Measurements from ENCODE around the gene VAV2. TPM values are rescaled to one million over a fixed set of nuclear protein-coding genes. Genes with fewer than 3 reads are reported as not detected.

The VAV2 gene
- polyA plus RNA-seq, 2 of the 4 experiments (the other 2 are of a cell fraction) = 9.8 to 21.4 TPM

DNA sequence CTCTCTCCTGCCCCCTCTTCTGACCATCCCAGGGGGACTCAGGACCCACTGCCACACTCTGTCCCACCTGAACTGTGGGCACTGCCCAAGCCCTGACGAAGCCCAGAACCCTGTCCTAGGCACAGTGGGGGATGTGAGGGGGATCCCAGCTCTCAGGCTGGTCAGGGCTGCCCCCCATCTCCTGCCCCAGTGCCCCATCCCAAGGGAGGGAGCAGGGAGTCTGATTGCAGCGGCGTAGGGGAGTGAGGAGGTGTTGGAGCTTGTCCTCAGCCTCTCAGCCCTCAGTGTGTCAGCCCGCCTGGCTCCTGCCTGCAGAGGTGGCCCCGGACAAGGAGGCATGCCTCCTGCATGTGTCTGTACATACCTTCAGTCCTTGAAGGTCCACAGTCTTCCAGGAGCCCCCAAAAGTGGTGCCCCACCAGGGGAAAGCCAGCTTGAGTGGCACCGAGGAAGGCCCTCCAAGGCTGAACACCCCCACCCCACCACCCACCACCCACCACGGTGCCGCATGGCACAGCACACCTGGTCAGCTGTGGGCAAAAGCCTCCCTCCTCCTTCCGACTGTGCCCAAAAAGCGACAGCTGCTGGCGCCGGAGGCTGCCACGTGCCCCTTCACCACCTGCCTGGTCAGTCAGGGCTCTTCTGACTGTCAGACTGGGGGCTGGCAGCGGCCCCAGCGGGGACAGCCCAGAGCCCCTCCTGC is 254.9 kb downstream of the VAV2 start:
- no peak overlapping the region for H3K4me3 ChIP-seq
- DNase-seq (ENCODE audit: low read depth in 1 of 2, low spot score in 1 of 2) (no peak), ATAC-seq (no peak), FAIRE-seq (no peak)
- no peaks in the 10 kb centered on the region for H3K9me3 ChIP-seq
- ChIA-PET CTCF (interaction anchor here (2.0 to 4.2 kb wide), 2 partner anchors 10 to 13 kb away, joined by 4 to 21 read pairs; no protein-coding TSS in a partner anchor), POLR2A (no interaction called here)
- no peak overlapping the region for H3K4me2 ChIP-seq
- no peaks in the 10 kb centered on the region; the same call in 2 of the 3 replicates for H3K4me1 ChIP-seq
- WGBS (ENCODE audit: missing lambda C conversion rate) = 70% methylated on average over 11 of the region's 15 CpGs
- H3K27ac ChIP-seq = no peak overlapping the region
- no peak for TF ChIP-seq RAD21 (conservative IDR thresholded peaks at IDR 0.05 in 1 of 2, IDR thresholded peaks at IDR 0.05 in 1 of 2)
- no peak for TF ChIP-seq EHMT2 (IDR thresholded peaks at IDR 0.05; ENCODE audit: low read depth)
- TF ChIP-seq HOXB13 (CRISPR knock-in tag; IDR thresholded peaks at IDR 0.05; ENCODE audit: low read depth) = no peak
- no peak for TF ChIP-seq ESRRA (IDR thresholded peaks at IDR 0.05; ENCODE audit: borderline replicate concordance, low read length)
- TF ChIP-seq, protein P1, sequence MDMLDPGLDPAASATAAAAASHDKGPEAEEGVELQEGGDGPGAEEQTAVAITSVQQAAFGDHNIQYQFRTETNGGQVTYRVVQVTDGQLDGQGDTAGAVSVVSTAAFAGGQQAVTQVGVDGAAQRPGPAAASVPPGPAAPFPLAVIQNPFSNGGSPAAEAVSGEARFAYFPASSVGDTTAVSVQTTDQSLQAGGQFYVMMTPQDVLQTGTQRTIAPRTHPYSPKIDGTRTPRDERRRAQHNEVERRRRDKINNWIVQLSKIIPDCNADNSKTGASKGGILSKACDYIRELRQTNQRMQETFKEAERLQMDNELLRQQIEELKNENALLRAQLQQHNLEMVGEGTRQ (IDR thresholded peaks at IDR 0.05) = no peak
- TF ChIP-seq JUNB (IDR thresholded peaks at IDR 0.05) = no peak
- no peak for TF ChIP-seq GATA3 (IDR thresholded peaks at IDR 0.05; ENCODE audit: borderline replicate concordance)
- no peak for TF ChIP-seq CEBPB (IDR thresholded peaks at IDR 0.05)
- TF ChIP-seq JUN (IDR thresholded peaks at IDR 0.05) = no peak
- no peak for TF ChIP-seq RNF2 (IDR thresholded peaks at IDR 0.05; ENCODE audit: borderline replicate concordance, low read depth)
- TF ChIP-seq CHD4 (IDR thresholded peaks at IDR 0.05; ENCODE audit: borderline replicate concordance) = no peak
- TF ChIP-seq ZSCAN20 (CRISPR knock-in tag; IDR thresholded peaks at IDR 0.05) = no peak
- TF ChIP-seq RARB (CRISPR knock-in tag; IDR thresholded peaks at IDR 0.05) = no peak
- no peak for TF ChIP-seq ZC3H11A (IDR thresholded peaks at IDR 0.05)

DNA sequence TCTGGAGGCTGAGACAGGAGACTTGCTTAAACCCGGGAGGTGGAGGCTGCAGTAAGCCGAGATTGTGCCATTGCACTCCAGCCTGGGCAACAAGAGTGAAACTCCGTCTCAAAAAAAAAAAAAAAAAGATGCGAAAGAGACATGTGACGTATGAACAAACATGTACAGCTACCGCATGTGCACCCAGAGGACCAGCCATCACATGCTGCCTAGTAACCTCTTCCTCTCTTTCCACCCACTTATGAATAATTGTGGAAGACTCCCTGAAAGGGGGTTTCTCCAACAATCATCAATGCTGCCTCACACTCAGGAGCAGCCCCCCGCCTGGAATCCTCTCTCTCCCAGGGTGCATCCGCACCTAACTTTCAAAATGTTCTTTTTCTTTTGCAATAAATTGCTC is 256.2 kb downstream of the VAV2 start:
- WGBS (ENCODE audit: missing lambda C conversion rate) = 63% methylated on average over 8 of the region's 8 CpGs
- Histone ChIP-seq H3K4me1 (no peaks in the 10 kb centered on the region; the same call in 2 of the 3 replicates), H3K9me3 (no peaks in the 10 kb centered on the region), H3K27ac (no peak overlapping the region), H3K4me2 (no peak overlapping the region), H3K4me3 (no peak overlapping the region)
- TF ChIP-seq KDM1A (IDR thresholded peaks at IDR 0.05; ENCODE audit: low read depth) = no peak
- no peak for TF ChIP-seq EHF (CRISPR knock-in tag; IDR thresholded peaks at IDR 0.05)
- no peak for TF ChIP-seq ESRRA (IDR thresholded peaks at IDR 0.05; ENCODE audit: borderline replicate concordance, low read length)
- no peak for TF ChIP-seq ZC3H11A (IDR thresholded peaks at IDR 0.05)
- TF ChIP-seq HOXB13 (CRISPR knock-in tag; IDR thresholded peaks at IDR 0.05; ENCODE audit: low read depth) = no peak
- TF ChIP-seq POLR2AphosphoS2 (conservative IDR thresholded peaks at IDR 0.05; ENCODE audit: low read length) = no peak
- no peak for TF ChIP-seq EHMT2 (IDR thresholded peaks at IDR 0.05; ENCODE audit: low read depth)
- TF ChIP-seq CHD4 (IDR thresholded peaks at IDR 0.05; ENCODE audit: borderline replicate concordance) = no peak
- no peak for TF ChIP-seq MAZ (IDR thresholded peaks at IDR 0.05; ENCODE audit: borderline replicate concordance, low read depth, low read length)
- no peak for TF ChIP-seq SMC3 (IDR thresholded peaks at IDR 0.05)
- no peak for TF ChIP-seq JUNB (IDR thresholded peaks at IDR 0.05)
- TF ChIP-seq CHD2 (IDR thresholded peaks at IDR 0.05; ENCODE audit: low read length, partially characterized antibody) = no peak
- no peak for TF ChIP-seq MAFK (IDR thresholded peaks at IDR 0.05; ENCODE audit: partially characterized antibody)
- TF ChIP-seq, protein P2, sequence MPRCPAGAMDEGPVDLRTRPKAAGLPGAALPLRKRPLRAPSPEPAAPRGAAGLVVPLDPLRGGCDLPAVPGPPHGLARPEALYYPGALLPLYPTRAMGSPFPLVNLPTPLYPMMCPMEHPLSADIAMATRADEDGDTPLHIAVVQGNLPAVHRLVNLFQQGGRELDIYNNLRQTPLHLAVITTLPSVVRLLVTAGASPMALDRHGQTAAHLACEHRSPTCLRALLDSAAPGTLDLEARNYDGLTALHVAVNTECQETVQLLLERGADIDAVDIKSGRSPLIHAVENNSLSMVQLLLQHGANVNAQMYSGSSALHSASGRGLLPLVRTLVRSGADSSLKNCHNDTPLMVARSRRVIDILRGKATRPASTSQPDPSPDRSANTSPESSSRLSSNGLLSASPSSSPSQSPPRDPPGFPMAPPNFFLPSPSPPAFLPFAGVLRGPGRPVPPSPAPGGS (IDR thresholded peaks at IDR 0.05) = no peak
- no peak for TF ChIP-seq RCOR1 (IDR thresholded peaks at IDR 0.05; ENCODE audit: low read depth, low read length)
- no peak for TF ChIP-seq MYC (IDR thresholded peaks at IDR 0.05; ENCODE audit: borderline replicate concordance, low read length)
- TF ChIP-seq, protein P1 (IDR thresholded peaks at IDR 0.05) = no peak
- FAIRE-seq = no peak
- no peak for DNase-seq (ENCODE audit: low read depth in 1 of 2, low spot score in 1 of 2)
- POLR2A ChIA-PET = no interaction called here
- CTCF ChIA-PET = interaction anchor here (0.7 to 4.2 kb wide), 5 partner anchors 9 to 1146 kb away, joined by 3 to 21 read pairs (median 4); no protein-coding TSS in a partner anchor
- ATAC-seq = no peak

All from A549 (cell line).